Measurements from ENCODE around the gene RNF181. TPM values are rescaled to one million over a fixed set of nuclear protein-coding genes. Genes with fewer than 3 reads are reported as not detected.

RNF181 gene
- total RNA-seq, 1 experiment from 2014 or later, result 77.5 TPM

GRCh38 chr2:85598594-85599340, 3.2 kb downstream of the RNF181 start:
- ChIA-PET RAD21 (ENCODE audit: low non-redundant PET in 1 of 2, low total read pairs in 2 of 2, uncharacterized antibody in 2 of 2, unreplicated experiment in 2 of 2) (no interaction called here), POLR2A (no interaction called here), CTCF (no interaction called here)
- Histone ChIP-seq H3K9me2 (ENCODE audit: insufficient read depth) (no peaks in the 10 kb centered on the region), H3K4me2 (ENCODE audit: low read length) (no peak overlapping the region), H4K20me1 (ENCODE audit: insufficient read depth) (no peaks in the 10 kb centered on the region), H3K4me1 (ENCODE audit: control insufficient read depth in 1 of 2, insufficient read depth in 2 of 2, low read length in 2 of 2) (peaks cover 14 to 33% of the 10 kb centered on the region in 2 experiments), H3K79me2 (ENCODE audit: insufficient read depth, low read length) (peaks cover 18% of the 10 kb centered on the region), H3K27ac (ENCODE audit: low read depth, low read length) (no peak overlapping the region), H2AFZ (ENCODE audit: low read depth, low read length, poor library complexity, severe bottlenecking) (no peak overlapping the region), H3K36me3 (ENCODE audit: control insufficient read depth in 1 of 2, insufficient read depth in 2 of 2, low read length in 2 of 2) (peaks cover 4 to 5% of the 10 kb centered on the region in 2 experiments; a peak in 3 of 4 replicates), H3K4me3 (replicated peaks in 1 of 2; ENCODE audit: low read depth in 1 of 2, low read length in 2 of 2) (no peak overlapping the region), H3K9me3 (ENCODE audit: control insufficient read depth in 1 of 2, insufficient read depth in 1 of 2, low read depth in 1 of 2, low read length in 2 of 2) (no peaks in the 10 kb centered on the region), H3K27me3 (ENCODE audit: insufficient read depth, low read length) (no peaks in the 10 kb centered on the region), H3K9ac (ENCODE audit: low read length) (no peak overlapping the region)
- DNase-seq (ENCODE audit: low read depth, low spot score) (no peak), ATAC-seq (no peak)
- no peak for TF ChIP-seq ZBTB33 (IDR thresholded peaks at IDR 0.05; ENCODE audit: extremely low read depth, insufficient replicate concordance, low read length)
- TF ChIP-seq EGR1 (IDR thresholded peaks at IDR 0.05; ENCODE audit: low read depth), result no peak
- BruUV-seq (replicated peaks), result no TSS peak
- intact Hi-C loops (cut with micrococcal nuclease), result no loop called here

- no peak overlapping the region for H3K4me3 ChIP-seq (replicated peaks in 1 of 2; ENCODE audit: low read depth in 1 of 2, low read length in 2 of 2)
- H3K9ac ChIP-seq (ENCODE audit: low read length), result no peak overlapping the region
- ChIA-PET CTCF (no interaction called here), RAD21 (ENCODE audit: low non-redundant PET in 1 of 2, low total read pairs in 2 of 2, uncharacterized antibody in 2 of 2, unreplicated experiment in 2 of 2) (no interaction called here), POLR2A (no interaction called here)
- peaks cover 4 to 5% of the 10 kb centered on the region in 2 experiments; a peak in 3 of 4 replicates for H3K36me3 ChIP-seq (ENCODE audit: control insufficient read depth in 1 of 2, insufficient read depth in 2 of 2, low read length in 2 of 2)
- TF ChIP-seq RAD21 (IDR thresholded peaks at IDR 0.05; ENCODE audit: low read depth) (no peak), FOSL1 (IDR thresholded peaks at IDR 0.05; ENCODE audit: low read depth) (no peak), JUND (IDR thresholded peaks at IDR 0.05) (no peak)
- H3K4me2 ChIP-seq (ENCODE audit: low read length), result no peak overlapping the region
- H3K27me3 ChIP-seq (ENCODE audit: insufficient read depth, low read length), result no peaks in the 10 kb centered on the region
- H3K79me2 ChIP-seq (ENCODE audit: insufficient read depth, low read length), result peaks cover 18% of the 10 kb centered on the region
- BruUV-seq (replicated peaks), result no TSS peak
- DNase-seq (ENCODE audit: low read depth, low spot score) (no peak), ATAC-seq (no peak)
- no peaks in the 10 kb centered on the region for H3K9me2 ChIP-seq (ENCODE audit: insufficient read depth)
- H3K9me3 ChIP-seq (ENCODE audit: control insufficient read depth in 1 of 2, insufficient read depth in 1 of 2, low read depth in 1 of 2, low read length in 2 of 2), result no peaks in the 10 kb centered on the region
- no peaks in the 10 kb centered on the region for H4K20me1 ChIP-seq (ENCODE audit: insufficient read depth)
- no peak overlapping the region for H3K27ac ChIP-seq (ENCODE audit: low read depth, low read length)
- no peak overlapping the region for H2AFZ ChIP-seq (ENCODE audit: low read depth, low read length, poor library complexity, severe bottlenecking)
- intact Hi-C loops (cut with micrococcal nuclease), result loop anchor here (5.0 kb wide), 1 partner anchor 187 kb away; the partner anchor contains the start of gene CAPG
- H3K4me1 ChIP-seq (ENCODE audit: control insufficient read depth in 1 of 2, insufficient read depth in 2 of 2, low read length in 2 of 2), result peaks cover 11 to 29% of the 10 kb centered on the region in 2 experiments
Measured at GRCh38 chr2:85599468-85600234, 4.1 kb downstream of the RNF181 start.
